ENCODE measurements around the gene PTPRT. TPM values are rescaled to one million over a fixed set of nuclear protein-coding genes. Genes with fewer than 3 reads are reported as not detected.

Gene PTPRT
- polyA plus RNA-seq, 3 donors = not detected

GRCh38 chr20:42255821-42256220 is 933.9 kb downstream of the PTPRT start:
- Histone ChIP-seq H3K79me2 (ENCODE audit: insufficient read depth, low read length) (no peaks in the 10 kb centered on the region), H3K4me2 (replicated peaks; ENCODE audit: extremely low read depth, low read length, poor library complexity, severe bottlenecking) (no peak overlapping the region), H2AFZ (ENCODE audit: insufficient read depth, low read depth, low read length, poor library complexity, severe bottlenecking) (no peak overlapping the region), H3K36me3 (replicated peaks in 1 of 2; ENCODE audit: control insufficient read depth in 1 of 2, insufficient read depth in 2 of 2, low read length in 2 of 2) (no peaks in the 10 kb centered on the region), H3K4me3 (replicated peaks in 1 of 3; ENCODE audit: low read depth in 2 of 3, low read length in 3 of 3) (no peak overlapping the region), H3K9ac (ENCODE audit: insufficient read depth, low read length, poor library complexity, severe bottlenecking) (no peak overlapping the region), H3K27me3 (ENCODE audit: control insufficient read depth in 2 of 2, insufficient read depth in 2 of 2, low read length in 2 of 2) (no peaks in the 10 kb centered on the region), H3K27ac (ENCODE audit: low read depth in 1 of 2, low read length in 2 of 2) (no peak overlapping the region), H4K20me1 (ENCODE audit: insufficient read depth, low read length) (no peaks in the 10 kb centered on the region), H3K4me1 (ENCODE audit: control insufficient read depth in 1 of 2, insufficient read depth in 2 of 2, low read length in 2 of 2) (no peaks in the 10 kb centered on the region), H3K9me3 (replicated peaks in 1 of 2; ENCODE audit: control insufficient read depth in 1 of 2, insufficient read depth in 1 of 2, low read length in 2 of 2) (peaks cover 6 to 9% of the 10 kb centered on the region in 2 donors)
- no peaks in the 10 kb centered on the region for H3K4me1 Mint-ChIP-seq
- no peak overlapping the region for H3K27ac Mint-ChIP-seq
- 79% methylated on average over 3 of the region's 3 CpGs for WGBS (ENCODE audit: insufficient coverage)
- no peak for DNase-seq
- no peaks in the 10 kb centered on the region for H3K36me3 Mint-ChIP-seq
- H3K9me3 Mint-ChIP-seq = peaks cover 0 to 13% (median 4%) of the 10 kb centered on the region in 7 donors
- peaks cover 0 to 7% (median 2%) of the 10 kb centered on the region in 3 donors for H3K27me3 Mint-ChIP-seq (ENCODE audit: low read depth in 3 of 3)
- TF ChIP-seq CTCF (IDR thresholded peaks at IDR 0.05) = no peak
- intact Hi-C loops (cut with micrococcal nuclease) = no loop called here
- no peak overlapping the region for H3K4me3 Mint-ChIP-seq

GRCh38 chr20:42254673-42255072 is 935.0 kb downstream of the PTPRT start:
- Mint-ChIP-seq H3K9me3 (peaks cover 0 to 9% (median 3%) of the 10 kb centered on the region in 7 donors), H3K27ac (peak overlapping the region in 1 of 7 donors; percentile 44), H3K4me3 (no peak overlapping the region), H3K36me3 (no peaks in the 10 kb centered on the region), H3K4me1 (no peaks in the 10 kb centered on the region), H3K27me3 (ENCODE audit: low read depth in 3 of 3) (peaks cover 0 to 4% (median 2%) of the 10 kb centered on the region in 3 donors)
- no peak overlapping the region for H3K9ac ChIP-seq (ENCODE audit: insufficient read depth, low read length, poor library complexity, severe bottlenecking)
- H2AFZ ChIP-seq (ENCODE audit: insufficient read depth, low read depth, low read length, poor library complexity, severe bottlenecking) = no peak overlapping the region
- no peaks in the 10 kb centered on the region for H4K20me1 ChIP-seq (ENCODE audit: insufficient read depth, low read length)
- no peak for DNase-seq
- H3K4me3 ChIP-seq (replicated peaks in 1 of 3; ENCODE audit: low read depth in 2 of 3, low read length in 3 of 3) = no peak overlapping the region
- peaks cover 6% of the 10 kb centered on the region in 2 donors for H3K9me3 ChIP-seq (replicated peaks in 1 of 2; ENCODE audit: control insufficient read depth in 1 of 2, insufficient read depth in 1 of 2, low read length in 2 of 2)
- H3K27ac ChIP-seq (ENCODE audit: low read depth in 1 of 2, low read length in 2 of 2) = no peak overlapping the region
- H3K79me2 ChIP-seq (ENCODE audit: insufficient read depth, low read length) = no peaks in the 10 kb centered on the region
- no peak for TF ChIP-seq CTCF (IDR thresholded peaks at IDR 0.05)
- no peaks in the 10 kb centered on the region for H3K27me3 ChIP-seq (ENCODE audit: control insufficient read depth in 2 of 2, insufficient read depth in 2 of 2, low read length in 2 of 2)
- WGBS (ENCODE audit: insufficient coverage) = 100% methylated on average over 1 of the region's 2 CpGs
- H3K4me2 ChIP-seq (replicated peaks; ENCODE audit: extremely low read depth, low read length, poor library complexity, severe bottlenecking) = no peak overlapping the region
- no peaks in the 10 kb centered on the region for H3K4me1 ChIP-seq (ENCODE audit: control insufficient read depth in 1 of 2, insufficient read depth in 2 of 2, low read length in 2 of 2)
- no peaks in the 10 kb centered on the region for H3K36me3 ChIP-seq (replicated peaks in 1 of 2; ENCODE audit: control insufficient read depth in 1 of 2, insufficient read depth in 2 of 2, low read length in 2 of 2)
- intact Hi-C loops (cut with micrococcal nuclease) = no loop called here

Measured in CD14-positive monocyte (primary cell).